NOMO-1 treated with DMSO at 0.1 percent for 48 hours (cell line): ENCODE measurements around the gene NR0B1.
A peak's percentile ranks its signal among the peaks of the same experiment; 100 is the strongest.

ENCODE experiments used
- DNase-seq: peaks from one replicate; lab custom pipeline; 2025; ENCODE audit not compliant: unreplicated experiment; lab: John Stamatoyannopoulos, UW

Gene NR0B1

GRCh38 chrX:30309139-30309571, at the start of gene NR0B1:
Gene NR0B1 (minus strand): TSS chrX:30309390. CDS start chrX:30309363, 27 bp downstream.
- DNase-seq, result no peak

DNA sequence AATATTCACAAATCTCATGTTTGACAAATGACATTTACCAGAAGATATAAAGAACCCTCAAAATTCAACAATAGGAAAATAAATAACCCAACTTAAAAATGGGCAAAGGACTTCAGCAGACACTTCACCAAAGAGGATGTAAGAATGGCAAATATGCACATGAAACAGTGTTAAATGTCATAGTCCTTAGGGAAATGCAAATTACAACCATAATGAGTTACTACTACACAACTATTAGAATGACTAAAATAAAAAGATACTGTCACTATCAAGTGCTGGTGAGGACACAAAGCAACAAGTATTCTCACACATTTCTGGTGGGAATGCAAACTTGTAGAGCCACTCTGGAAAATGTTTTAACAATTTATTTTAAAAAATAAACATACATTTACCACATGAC, 40.8 kb upstream of the NR0B1 start:
- no peak for DNase-seq

GRCh38 chrX:30343206-30343605, 34.0 kb upstream of the NR0B1 start:
- DNase-seq, result no peak

DNA sequence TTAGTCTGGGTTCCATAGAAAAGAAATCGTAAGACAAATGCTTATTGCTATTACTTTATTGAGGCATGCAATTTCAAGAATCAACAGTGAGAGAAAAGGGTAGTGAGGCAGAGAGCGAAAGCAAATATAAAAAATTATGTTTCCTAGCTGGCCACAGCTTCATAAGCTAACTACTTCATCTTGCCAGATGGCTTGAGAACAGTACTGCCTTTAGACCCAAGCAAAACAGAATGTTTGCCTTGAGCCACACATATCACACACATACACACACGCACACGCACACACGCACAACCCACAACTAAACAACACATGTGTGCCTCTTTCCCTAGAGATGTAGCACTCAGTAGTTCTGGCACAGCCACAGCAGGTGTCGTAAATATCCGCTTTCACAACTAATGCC, 31.6 kb upstream of the NR0B1 start:
- DNase-seq, result no peak

DNA sequence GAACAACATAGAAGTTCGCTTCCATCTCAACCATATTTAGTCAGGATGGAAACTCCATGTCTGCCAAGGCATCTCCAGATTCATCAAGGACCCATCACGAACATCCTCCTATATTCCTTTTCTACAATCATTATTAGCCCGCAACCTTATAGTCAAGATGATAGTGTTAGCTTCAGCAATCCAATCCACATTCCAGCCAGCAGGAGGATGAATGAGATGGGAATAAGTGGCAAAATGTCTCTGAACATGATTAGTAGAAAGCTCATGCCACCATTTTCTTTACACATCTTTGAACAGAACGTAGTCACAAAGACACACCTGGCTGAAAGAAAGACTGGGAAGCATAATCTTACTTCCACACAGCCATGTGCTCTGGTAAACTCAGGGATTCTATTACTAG, 18.6 kb upstream of the NR0B1 start:
- DNase-seq, result no peak

DNA sequence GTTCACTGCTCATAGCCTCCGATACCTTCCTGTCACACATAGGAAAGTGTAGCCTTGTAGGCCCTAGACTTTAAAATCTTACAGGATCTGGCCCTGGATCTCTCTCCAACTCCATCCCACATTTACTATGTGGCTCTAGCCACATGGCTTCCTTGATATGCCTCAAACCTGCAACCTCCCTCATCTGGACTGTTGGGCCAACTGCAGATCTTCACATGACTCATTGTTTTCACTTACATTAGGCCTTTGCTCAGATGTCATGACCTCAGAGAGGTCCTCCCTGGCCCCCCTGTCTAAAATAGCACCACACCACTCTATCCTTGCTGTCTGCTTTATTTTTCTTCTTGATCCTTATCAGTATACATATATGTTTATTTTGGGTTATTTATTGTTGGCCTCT, 8.1 kb upstream of the NR0B1 start:
- no peak for DNase-seq

GRCh38 chrX:30313322-30313721, 4.1 kb upstream of the NR0B1 start:
- DNase-seq, result no peak

GRCh38 chrX:30312858-30313257, 3.7 kb upstream of the NR0B1 start:
- DNase-seq, result no peak

GRCh38 chrX:30310429-30311206, 1.4 kb upstream of the NR0B1 start:
- no peak for DNase-seq

DNA sequence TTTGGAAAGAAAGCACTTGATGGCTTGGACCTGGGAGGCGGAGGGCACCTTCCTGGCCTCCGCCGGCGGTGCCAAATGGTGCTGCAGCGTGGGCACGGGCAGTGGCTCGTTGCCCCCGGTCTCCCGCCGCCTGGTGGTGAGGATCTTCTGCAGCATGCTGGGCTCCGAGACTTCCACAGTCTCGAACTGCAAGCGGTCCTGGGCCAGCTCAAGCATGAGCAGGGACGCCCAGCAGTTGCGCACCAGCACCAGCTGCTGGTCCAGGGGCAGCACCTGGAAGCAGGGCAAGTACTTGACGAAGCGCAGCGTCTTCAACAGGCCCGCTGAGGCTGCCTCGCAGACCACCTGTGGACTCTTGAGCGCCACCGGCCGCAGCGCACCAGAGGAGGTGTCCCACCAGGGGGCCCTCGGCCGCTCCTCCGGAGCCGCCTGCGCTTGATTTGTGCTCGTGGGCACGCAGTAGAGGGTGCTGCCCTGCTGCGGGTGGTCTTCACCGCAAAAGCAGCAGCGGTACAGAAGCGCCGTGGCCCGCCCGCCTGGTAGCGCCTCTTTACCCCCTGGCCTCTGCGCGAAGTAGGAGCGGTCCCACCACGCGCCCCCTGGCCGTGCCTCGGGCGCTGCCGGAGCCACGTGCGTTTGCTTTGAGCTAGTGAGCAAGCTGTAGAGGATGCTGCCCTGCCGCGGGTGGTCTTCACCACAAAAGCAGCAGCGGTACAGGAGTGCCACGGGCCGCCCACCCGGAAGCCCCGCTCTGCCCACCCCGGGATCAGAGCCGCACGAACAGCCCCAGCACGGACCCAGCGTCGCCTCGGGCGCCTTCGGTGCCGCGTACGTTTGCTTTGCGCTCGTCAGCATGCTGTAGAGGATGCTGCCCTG, 689 bp downstream of the NR0B1 start:
- no peak for DNase-seq

GRCh38 chrX:30307466-30307865, 1.7 kb downstream of the NR0B1 start:
- DNase-seq, result no peak

DNA sequence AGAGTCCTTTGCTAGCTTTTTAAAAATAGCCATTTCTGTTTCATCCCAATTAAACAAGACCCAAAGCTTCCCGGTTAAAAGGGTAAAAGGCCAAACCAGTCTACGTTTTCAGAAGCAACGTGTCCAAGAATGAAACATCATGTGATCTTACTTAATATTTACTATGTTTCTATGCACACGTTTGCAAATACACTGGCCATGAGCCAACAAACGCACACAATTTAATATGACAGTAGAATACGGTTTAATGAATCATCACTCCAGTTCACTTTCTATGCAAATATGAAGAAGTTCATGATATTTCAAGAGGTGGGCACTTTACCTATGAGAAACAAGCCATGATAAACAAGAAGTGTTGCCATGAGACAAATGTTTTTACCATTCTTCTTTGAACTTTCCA, 4.3 kb downstream of the NR0B1 start:
- DNase-seq, result no peak

- no peak for DNase-seq
Measured at GRCh38 chrX:30302956-30303355, 6.2 kb downstream of the NR0B1 start.

- DNase-seq, result no peak
Measured at GRCh38 chrX:30301963-30302362, 7.2 kb downstream of the NR0B1 start.

GRCh38 chrX:30301208-30301607, 8.0 kb downstream of the NR0B1 start:
- no peak for DNase-seq

DNA sequence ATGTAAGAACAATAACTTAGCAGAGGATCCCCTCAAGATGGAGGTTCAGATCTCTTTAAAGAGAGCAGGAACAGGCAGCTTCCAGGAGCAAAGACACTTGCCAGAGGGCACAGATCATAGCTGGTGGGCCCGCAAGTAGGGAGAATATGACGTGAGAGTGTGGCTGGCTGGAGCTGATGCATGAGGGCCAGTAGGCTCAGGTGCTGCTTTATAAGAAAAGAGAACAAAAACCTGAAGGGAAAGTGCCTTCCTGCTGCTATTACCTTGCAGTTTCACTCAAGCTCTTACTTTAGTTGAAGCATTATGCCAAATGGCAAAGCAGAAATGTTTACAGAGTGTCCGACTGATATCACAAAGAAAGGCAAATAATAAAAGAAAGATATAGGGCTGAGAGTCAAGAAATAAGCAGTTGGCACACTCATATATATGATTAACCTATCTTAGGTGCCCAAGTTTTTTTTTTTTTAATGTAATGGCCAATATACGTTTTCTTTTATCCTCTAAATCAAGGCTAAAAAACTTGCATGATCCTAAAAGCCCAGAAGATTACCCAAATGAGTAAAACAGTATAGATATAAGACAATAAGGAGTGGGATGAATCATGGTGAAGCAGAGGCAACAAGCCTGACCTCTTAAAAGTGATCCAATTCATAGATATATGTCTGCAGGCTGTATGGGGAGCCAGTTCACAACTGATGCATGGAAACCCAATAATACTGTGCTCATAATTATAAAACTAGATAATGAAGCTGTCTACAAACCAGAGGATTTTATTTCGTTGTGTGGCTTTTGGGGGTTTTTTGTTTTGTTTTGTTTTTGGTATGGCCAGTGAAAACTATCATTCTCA, 12.6 kb downstream of the NR0B1 start:
- DNase-seq, result no peak

- peak; percentile 70 for DNase-seq
Measured at GRCh38 chrX:30283456-30284200, 25.6 kb downstream of the NR0B1 start.

DNA sequence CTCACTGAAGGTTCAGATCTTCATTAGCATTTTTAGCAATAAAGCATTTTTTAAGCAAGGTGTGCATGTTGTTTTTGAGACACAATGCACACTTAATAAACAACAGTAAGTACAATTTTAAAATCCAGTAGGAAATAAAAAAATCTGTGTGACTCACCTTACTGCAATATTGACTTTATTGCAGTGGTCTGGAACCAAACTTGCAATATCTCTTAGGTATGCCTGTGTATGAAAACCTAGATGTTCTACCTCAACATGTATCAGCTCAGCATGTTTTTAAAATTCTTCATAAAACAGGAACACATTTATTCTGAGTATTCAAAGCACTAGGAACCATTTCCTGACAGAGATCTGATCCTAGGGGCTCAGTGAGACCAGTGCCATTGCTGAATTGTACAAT, 26.7 kb downstream of the NR0B1 start:
- no peak for DNase-seq

- DNase-seq, result no peak
Measured at GRCh38 chrX:30280428-30280827, 28.8 kb downstream of the NR0B1 start.

- DNase-seq, result no peak
Measured at GRCh38 chrX:30278365-30278764, 30.8 kb downstream of the NR0B1 start.

- peak; percentile 5 for DNase-seq
Measured at GRCh38 chrX:30275498-30275897, 33.7 kb downstream of the NR0B1 start.
